ENCODE data around the gene ANO7.

Gene ANO7, protein sequence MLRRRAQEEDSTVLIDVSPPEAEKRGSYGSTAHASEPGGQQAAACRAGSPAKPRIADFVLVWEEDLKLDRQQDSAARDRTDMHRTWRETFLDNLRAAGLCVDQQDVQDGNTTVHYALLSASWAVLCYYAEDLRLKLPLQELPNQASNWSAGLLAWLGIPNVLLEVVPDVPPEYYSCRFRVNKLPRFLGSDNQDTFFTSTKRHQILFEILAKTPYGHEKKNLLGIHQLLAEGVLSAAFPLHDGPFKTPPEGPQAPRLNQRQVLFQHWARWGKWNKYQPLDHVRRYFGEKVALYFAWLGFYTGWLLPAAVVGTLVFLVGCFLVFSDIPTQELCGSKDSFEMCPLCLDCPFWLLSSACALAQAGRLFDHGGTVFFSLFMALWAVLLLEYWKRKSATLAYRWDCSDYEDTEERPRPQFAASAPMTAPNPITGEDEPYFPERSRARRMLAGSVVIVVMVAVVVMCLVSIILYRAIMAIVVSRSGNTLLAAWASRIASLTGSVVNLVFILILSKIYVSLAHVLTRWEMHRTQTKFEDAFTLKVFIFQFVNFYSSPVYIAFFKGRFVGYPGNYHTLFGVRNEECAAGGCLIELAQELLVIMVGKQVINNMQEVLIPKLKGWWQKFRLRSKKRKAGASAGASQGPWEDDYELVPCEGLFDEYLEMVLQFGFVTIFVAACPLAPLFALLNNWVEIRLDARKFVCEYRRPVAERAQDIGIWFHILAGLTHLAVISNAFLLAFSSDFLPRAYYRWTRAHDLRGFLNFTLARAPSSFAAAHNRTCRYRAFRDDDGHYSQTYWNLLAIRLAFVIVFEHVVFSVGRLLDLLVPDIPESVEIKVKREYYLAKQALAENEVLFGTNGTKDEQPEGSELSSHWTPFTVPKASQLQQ

DNA sequence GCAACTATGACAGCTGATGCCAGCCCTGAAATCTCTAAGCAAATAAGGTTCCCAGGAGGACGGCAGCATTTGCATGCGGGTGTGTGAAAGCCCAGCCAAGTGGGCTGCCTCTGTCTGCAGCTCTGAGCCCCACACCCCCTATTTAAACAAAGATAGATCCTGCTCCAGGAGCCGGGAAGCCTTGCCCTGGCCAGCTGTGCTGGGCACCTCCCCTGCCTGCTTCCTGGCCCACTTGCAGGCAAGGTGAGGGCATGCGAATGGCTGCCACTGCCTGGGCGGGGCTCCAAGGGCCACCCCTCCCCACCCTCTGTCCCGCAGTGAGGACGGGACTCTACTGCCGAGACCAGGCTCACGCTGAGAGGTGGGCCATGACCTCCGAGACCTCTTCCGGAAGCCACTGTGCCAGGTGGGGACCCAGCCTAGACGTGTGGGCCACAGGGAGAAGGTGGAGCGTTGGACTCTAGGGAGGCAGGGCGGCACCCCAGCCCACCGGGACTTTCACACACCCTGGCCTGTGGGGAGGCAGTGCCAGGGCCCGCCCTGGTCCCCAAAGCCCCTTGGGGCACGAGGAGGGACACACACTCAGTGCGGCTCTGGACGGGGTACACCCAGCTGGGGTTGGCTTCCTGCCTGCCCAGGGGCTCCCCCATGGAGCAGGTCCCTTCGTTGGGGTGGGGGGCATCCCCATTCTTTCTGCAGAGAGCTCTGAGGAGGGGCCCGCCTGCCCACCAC, at the start of gene ANO7:
TSS of gene ANO7 (plus strand) at position 317 of the 732 bp plus-strand sequence. CDS start 1,387 bp downstream, outside the sequence.
- DNase-seq (ENCODE audit: low read depth) = no peak

DNA sequence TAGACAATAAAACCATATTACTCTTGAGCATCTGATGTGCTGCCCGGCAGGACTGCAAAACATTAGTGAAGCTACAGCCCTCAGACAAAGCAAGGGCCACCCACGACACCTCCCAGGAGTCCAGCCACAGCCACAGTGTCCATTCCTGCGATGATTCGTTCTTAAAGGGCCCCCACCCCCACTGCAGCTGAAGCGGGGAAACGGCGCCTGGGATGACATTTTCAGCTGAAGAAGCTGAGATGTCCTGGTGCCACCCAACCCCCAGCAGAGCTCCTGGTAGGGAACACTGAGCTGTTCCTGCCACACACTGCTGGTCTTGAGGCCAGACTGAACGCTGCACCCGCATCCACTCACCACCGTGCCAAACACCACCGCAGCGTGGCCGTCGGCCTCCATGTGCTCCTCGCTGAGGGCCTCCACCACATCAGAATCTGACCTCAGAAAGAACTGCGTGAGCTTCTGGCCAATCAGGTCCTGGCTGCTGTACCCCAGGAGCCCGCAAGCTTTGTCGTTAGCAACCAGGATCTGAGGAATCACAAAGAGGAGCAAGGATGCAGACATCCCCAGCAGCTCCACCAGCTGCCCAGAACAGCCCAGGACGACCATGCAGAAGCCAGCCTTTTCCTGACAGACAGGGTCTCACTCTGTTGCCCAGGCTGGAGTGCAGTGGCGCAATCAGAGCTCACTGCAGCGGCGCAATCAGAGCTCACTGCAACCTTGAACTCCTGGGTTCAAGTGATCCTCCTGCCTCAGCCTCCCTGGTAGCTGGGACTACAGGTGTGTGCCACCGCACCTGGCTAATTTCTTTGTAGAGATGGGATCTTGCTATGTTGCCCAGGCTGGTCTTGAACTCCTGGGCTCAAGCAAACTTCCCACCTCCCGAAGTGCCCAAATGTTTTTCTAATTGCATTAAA, 48.7 kb upstream of the ANO7 start:
- DNase-seq (ENCODE audit: low read depth) = no peak

DNA sequence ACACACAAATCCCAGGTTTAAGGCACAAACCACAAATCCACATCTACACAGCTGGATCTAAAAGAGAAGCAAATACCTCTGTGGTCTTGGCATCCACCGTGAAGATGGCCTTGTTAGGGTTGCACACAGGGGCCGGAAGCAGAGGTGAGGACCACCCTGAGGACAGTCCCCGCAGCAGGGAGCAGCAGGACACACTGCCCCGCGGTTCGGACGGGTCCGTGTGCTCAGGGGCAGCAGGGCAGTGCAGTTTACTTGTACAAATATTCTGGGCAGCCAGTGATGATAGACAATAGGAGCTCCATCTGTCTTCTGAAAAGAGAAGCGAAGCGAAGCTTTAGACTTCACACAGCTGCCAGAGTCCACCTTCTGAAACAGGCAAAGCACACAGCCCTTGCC, 48.0 kb upstream of the ANO7 start:
- DNase-seq (ENCODE audit: low read depth) = no peak

DNA sequence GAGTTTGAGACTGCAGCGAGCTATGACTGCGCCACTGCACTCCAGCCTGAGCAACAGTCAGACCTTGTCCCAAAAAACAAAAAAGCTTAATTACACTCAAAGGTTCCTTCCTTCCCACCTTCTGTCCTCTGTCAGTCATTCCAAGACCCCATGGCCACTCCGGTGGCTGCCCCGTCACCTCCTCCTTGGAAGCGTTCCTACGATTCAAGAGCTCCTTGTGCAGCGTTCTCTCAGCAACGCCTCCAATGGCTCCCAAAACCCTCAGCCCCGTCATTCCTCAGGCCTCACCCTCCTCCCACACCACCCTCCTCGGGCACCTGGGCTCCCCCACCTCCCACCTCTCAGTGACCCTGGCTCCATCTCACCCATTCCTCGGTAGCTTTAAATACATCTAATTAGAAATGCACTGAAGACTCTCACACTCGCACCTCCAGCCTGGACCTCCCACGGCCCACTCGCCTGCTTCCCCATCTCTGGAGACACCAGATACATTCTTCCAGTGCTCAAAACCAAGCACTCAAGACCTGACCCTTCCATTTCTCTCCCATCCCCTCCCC, 47.2 kb upstream of the ANO7 start:
- DNase-seq (ENCODE audit: low read depth) = no peak

DNA sequence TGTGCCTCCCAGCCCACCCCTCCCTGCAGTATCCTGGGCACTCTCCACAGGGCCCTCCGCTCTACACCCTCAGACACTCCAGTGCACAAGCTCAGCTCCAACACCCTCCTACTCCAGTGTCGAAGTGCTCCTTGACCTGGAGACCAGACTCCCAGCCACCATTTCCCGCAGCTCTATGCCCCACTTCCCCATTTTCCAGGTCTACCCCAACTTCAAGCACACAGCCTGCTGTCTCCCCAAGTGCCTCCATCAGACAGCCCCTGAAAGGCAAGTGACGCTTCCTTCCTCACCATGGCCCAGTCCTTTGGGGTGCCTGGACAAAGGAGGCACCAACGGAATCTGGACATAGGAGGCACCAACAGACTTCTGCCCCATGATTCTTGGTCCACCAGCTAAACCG, 46.4 kb upstream of the ANO7 start:
- no peak for DNase-seq (ENCODE audit: low read depth)

DNA sequence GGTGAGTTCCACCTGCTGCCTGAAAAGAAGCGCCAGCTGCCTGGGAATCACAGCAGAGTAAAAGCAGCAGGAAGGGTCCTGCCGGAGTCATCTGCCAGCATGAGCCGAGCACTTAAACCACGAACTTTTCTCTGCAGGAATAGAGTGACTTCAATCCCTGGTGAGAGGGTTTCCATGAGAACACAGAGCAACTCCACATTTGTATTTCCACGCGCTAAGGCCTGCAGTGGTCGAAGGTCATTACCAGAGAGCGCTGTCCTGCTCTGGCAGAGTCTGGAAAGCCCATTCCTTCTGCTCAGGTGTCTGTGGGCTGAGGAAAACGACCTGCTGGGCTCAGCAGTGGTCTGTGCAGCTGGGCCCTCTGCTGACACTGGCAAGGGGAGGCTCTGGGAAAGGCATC, 45.9 kb upstream of the ANO7 start:
- DNase-seq (ENCODE audit: low read depth) = no peak

DNA sequence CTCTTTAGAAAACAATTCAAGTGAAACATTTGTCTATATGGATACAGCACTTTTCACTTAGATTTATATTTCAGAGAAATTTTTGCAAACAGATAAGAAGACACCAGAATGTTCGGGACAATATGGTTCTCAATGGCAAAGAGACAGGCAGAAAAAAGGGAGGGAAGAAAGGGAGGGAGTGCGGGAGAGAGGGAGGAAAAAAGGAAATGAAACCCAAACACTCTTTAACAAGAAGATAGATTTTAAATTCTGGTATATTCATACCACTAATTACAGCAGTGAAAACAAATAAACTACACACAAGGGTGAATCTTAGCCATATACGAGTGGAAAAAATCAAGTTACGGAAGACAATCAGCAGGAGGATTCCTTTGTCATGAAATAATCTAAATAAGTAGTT, 42.2 kb upstream of the ANO7 start:
- DNase-seq (ENCODE audit: low read depth) = no peak

DNA sequence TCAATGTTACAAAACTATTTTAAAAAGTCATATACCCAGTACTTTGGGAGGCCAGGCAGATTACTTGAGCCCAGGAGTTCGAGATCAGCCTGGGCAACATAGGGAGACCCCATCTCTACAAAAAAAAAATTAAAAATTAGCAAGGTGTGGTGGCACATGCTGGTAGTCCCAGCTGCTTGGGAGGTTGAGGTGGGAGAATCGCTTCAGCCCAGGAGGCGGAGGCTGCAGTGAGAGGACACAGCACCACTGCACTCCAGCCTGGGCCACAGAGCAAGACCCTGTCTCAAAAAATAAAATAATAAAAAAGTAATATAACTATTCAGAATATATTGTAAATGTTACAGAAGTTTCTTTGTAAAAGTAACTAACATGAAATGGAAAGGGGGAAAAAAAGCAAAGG, 41.1 kb upstream of the ANO7 start:
- no peak for DNase-seq (ENCODE audit: low read depth)

DNA sequence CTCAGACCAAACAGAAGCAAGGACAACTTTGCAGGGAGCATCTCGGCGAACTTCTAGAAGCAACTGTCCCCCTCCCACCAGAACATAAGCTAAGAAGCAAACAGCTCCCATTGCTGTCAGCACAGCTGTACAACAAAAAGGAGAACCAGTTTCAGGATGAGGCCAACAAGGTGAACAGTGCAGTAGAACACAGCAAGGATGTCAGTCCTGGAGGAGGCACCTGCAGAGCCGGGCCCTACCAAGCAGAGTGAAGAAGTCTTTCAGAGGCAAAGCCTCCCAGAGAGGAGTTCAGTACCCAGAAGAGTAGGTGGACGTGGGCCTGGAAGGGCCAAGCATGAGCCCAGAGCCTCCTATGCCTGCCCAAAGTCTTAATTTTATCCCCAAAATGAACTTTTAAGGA, 40.2 kb upstream of the ANO7 start:
- no peak for DNase-seq (ENCODE audit: low read depth)

DNA sequence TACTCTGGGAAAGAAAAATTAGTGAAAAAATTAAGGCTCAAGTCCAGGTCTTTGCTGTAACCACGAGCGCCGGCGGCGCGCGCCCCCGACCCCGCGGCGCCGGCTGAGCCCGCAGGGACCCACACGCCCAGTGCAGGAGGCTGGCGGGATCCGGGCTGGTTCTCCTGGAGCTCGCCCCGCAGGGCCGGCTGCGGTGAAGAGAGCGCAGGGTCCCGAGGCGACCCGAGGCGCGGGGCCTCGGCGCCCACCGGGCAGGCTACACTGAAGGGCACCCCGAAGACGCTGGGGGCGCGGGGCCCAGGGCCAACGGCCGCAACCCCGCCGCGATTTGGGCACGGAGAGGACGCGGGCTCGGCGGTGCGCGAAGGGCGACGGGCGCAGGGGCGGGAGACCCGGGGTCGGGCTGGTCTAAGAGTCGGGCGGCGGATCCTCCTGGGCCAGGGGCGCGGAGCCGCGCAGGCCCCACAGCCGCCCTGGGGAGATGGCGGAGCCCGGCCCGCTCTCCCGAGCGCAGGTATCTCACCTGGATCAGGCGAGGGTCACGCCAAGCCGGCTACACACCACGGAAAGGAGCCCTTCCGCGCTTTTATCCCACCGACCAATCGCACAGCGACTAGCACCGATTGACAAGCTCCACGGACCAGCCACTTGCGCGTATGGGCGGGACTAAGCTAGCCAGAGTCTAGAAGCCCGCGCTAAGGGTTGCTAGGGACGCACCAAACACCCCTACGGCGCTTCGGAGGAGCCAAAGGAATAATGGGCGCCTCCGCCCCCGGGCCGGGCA, 39.4 kb upstream of the ANO7 start, which contains the start of gene PASK:
TSS of gene PASK (minus strand) at position 582 of the 784 bp plus-strand sequence. CDS start 6,440 bp downstream, outside the sequence.
- DNase-seq (ENCODE audit: low read depth) = peak; percentile 87

DNA sequence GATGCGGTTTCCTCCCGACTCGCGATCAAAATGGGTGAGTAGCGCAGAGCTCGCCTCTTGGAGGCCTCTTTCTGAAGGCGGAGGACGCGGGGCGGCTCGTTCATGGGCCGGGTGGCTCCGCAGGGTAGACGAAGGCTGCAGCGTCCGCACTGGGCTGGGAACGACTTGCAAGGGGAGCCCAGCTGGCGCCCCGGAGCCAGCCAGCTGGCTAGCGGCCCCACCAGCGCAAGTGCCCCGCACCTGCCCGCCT, 38.9 kb upstream of the ANO7 start:
- no peak for DNase-seq (ENCODE audit: low read depth)

DNA sequence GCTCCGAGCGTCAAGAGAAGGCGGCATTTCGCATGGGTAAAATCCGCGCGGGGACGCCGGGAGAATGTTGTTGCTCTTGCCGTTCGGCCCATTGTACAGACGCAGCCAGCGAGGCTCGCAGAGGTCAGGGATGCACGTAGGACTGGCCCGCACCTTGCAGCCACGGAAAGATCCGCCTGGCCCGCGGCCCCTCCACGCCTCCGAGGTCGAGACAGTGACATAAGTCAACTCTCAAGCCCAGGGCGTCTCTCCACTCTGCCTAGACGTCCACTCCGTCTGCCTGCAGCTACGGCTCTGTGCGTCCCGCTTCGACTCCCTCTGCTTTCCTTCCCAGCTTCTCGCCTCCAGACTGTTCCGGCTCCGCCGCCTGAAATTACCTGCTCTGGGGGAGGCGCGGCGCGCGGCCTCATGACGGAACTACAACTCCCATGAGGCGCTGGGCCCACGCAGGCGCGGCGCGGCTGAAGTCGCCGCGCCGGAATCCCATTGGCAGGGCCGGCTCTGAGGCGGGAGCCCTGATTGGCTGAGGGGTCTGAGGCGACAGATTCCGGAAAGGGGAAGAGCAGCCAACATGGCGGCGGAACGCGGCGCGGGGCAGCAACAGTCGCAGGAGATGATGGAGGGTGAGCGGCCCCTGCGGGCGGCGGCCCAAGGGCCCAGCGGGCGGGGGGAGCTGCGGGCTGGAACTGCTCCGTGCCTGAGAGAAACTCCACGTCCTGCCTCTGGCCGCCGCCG, 38.4 kb upstream of the ANO7 start, which contains the start of gene PPP1R7:
TSS of gene PPP1R7 (plus strand) at position 543 of the 735 bp plus-strand sequence. CDS start at position 572, 29 bp downstream.
- peak; percentile 86 for DNase-seq (ENCODE audit: low read depth)

DNA sequence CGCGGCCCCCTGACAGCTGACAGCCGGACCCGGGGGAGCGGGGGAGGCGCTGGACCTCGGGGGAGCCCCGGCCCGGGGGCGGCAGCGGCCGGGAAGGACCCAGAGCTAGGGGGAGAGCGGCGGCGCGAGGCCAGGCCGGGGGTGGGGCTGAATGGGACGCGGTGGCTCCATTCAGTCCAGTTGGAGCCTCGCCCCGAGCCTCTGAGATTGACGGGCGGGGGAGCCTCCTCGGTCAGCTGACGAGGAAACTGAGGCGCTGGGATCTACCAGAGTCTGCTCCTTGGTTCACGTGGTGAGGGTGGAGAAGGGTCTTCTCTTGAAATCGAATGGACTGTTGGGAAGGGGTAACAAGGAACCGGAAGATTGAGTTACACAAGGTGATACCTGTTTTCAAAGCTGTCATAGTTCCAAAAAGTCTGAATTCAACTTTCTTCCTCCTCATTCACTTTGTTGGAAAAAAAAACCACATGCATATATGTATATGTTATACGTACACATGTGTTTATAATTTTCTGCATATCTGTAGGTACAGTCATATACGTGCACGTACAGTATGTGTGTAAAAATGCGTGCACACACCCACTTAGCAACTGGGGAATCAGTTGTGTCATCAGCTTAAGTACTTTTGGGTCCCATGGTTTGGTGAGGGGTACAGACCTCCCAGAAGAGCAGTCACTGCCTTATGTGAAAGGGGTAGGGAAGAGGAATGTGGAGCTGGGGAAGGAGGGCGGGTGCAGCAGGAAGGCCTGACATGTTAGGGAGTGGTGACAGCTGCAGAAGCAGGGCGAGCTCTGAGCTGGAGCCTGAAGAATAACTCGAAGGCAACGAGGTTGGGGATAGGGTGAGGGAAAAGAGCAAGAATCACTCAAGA, 37.6 kb upstream of the ANO7 start:
- DNase-seq (ENCODE audit: low read depth) = no peak

DNA sequence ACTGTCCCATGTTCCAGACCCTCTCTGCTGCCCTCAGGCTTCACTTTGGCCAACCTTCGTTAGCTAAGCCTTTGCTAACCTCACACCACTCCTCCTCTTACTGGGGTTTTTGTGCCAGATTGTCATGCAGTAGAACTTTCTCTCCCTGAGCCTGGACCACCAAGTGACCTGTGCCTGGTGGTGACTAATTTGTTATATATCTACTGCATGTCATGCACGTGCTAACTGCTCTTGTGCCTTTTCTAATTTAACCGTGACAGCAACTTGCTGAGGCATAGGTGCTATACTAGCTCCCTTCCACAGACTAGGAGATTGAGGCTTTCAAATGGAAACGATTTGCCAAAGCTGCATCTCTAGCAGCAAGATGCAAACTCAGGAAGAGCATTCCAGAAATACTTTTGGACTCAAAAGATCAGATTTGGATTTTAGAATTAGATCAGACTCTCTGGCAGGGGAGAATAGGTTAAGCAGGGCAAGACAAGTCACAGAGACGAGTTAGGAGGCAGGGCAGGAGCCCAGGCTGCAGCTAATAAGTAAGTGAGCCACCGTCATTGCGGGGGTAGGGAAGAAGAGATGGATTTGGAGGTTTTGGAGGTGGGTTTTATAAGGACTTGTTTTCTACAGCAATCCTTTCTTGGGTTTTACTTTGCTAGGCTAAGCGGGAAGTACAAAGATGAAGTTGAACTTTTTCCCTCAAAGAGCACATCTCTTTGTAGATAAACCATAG, 36.4 kb upstream of the ANO7 start:
- no peak for DNase-seq (ENCODE audit: low read depth)

DNA sequence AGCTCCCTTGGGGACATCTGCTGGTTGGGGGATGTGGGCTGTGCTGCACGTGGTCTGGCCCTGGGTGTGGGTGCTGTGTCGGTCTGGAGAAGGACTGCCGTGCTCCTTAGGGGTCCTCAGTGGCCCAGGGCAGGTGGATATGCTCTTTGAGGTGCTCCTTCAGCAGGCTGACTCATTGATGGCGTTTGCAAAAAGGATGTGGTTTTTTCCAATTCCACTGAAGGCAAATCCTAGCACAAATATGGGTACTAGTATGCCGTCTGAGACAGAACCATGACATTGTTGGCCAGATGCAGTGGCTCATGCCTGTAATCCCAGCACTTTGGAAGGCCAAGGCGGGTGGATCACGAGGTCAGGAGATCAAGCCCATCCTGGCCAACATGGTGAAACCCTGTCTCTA, 34.9 kb upstream of the ANO7 start:
- DNase-seq (ENCODE audit: low read depth) = no peak

DNA sequence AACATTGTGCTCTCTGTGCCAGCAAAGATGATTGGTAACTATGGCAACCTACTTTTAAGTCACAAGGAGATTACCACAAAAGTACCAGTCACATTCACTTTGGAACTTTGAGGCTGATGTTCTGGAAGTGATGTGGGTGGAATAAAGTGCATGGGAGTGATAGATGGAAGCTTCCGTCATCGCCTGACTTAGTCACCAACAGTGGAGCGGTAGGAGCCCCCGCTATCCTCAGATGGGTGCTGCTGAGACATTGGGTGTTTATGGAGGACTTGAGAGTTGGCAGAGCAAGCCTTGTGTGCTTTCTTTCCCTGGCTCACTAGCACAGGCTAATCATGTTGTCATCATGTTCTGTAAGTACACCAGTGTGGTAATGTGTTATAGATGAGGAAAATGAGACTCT, 33.6 kb upstream of the ANO7 start:
- no peak for DNase-seq (ENCODE audit: low read depth)

DNA sequence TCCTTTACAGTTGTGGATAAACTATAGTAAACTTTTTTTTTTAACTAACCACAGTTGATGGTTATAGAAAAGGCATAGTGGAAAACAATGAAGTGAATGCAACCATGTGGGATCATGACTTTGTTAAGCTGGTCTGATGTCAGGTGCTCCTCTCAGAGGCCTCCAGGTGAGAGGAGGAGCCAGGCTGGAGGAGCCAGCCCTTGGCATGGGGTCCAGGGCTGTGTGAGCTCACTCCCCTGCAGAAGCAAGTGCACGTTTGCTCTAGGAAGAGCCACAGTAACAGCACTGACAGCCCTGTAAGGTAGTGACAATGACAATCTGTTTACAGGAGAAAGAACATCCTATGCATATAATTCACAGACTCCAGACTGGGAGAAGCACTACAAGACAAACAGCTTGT, 32.5 kb upstream of the ANO7 start:
- no peak for DNase-seq (ENCODE audit: low read depth)

DNA sequence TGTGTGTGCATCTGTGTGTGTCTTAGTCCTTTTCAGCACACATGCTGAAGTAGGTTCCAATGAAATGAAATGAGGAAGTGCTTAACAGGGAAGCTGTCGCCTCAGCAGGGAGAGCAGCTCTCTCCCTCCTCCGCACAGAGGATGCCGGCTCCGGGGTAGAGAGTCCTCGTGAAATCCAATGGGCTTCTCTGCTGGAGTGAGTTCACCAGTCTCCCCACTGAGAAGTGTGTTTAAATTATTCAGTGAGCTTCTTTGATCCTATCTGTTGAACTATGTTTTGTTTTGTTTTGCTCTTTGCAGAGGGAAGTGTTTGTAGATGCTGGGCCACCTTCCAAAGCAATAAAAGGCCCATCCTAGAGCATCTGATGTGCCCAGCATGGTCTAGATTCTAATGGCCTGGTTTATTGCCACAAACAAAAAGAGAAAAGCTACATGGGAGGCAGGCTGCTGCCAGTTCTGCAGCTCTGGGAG, 31.5 kb upstream of the ANO7 start:
- DNase-seq (ENCODE audit: low read depth) = no peak
